Measurements from ENCODE around the gene CLEC10A.

DNA sequence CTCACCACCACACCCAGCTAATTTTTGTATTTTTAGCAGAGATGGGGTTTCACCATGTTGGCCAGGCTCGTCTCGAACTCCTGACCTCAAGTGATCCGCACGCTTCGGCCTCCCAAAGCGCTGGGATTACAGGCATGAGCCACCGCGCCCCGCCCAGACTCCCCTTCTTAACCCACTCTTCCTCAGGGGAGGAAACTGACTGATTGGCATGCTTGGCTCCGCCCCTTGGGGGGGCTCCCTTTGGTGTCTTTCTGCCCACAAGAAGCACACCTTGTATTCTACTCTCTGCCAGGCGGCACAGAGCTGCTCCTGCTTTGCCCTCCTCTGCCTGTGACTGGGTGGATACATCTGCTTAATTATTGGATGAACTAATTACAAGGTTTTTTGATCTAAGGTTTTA is 39.3 kb upstream of the CLEC10A start:
- TF ChIP-seq CTCF (IDR thresholded peaks at IDR 0.05), result no peak
- no peak for TF ChIP-seq POLR2A (IDR thresholded peaks at IDR 0.05)
- TF ChIP-seq EP300 (IDR thresholded peaks at IDR 0.05), result no peak
